Measurements from ENCODE around the gene PDGFC.
"Not testable (repeated sequence)": the region's sequence is repeated elsewhere in the genome, so short reads cannot be mapped to it uniquely, and the experiment has no call there.

PDGFC gene

GRCh38 chr4:156950090-156950489, 21.5 kb downstream of the PDGFC start:
- DNase-seq (ENCODE audit: low read depth) = no peak

- DNase-seq (ENCODE audit: low read depth) = no peak
These were observed 22.2 kb downstream of the PDGFC start for GRCh38 chr4:156949373-156949814.

- no peak for DNase-seq (ENCODE audit: low read depth)
These were observed 22.9 kb downstream of the PDGFC start for GRCh38 chr4:156948738-156949137.

GRCh38 chr4:156948133-156948532, 23.5 kb downstream of the PDGFC start:
- no peak for DNase-seq (ENCODE audit: low read depth)

- no peak for DNase-seq (ENCODE audit: low read depth)
These were observed 24.8 kb downstream of the PDGFC start for GRCh38 chr4:156946516-156947424.

GRCh38 chr4:156945532-156945931, 26.1 kb downstream of the PDGFC start:
- DNase-seq (ENCODE audit: low read depth) = no peak

- no peak for DNase-seq (ENCODE audit: low read depth)
These were observed 28.6 kb downstream of the PDGFC start for GRCh38 chr4:156942991-156943390.

- no peak for DNase-seq (ENCODE audit: low read depth)
These were observed 29.6 kb downstream of the PDGFC start for GRCh38 chr4:156941940-156942548.

- no peak for DNase-seq (ENCODE audit: low read depth)
These were observed 31.8 kb downstream of the PDGFC start for GRCh38 chr4:156939801-156940200.

- no peak for DNase-seq (ENCODE audit: low read depth)
These were observed 32.5 kb downstream of the PDGFC start for GRCh38 chr4:156939139-156939538.

GRCh38 chr4:156934259-156934635, 37.4 kb downstream of the PDGFC start:
- no peak for DNase-seq (ENCODE audit: low read depth)

- DNase-seq (ENCODE audit: low read depth) = no peak
These were observed 37.9 kb downstream of the PDGFC start for GRCh38 chr4:156933633-156934258.

GRCh38 chr4:156932360-156932759, 39.2 kb downstream of the PDGFC start:
- DNase-seq (ENCODE audit: low read depth) = not testable (repeated sequence)

- no peak for DNase-seq (ENCODE audit: low read depth)
These were observed 40.3 kb downstream of the PDGFC start for GRCh38 chr4:156931267-156931666.

GRCh38 chr4:156929386-156930105, 42.1 kb downstream of the PDGFC start:
- no peak for DNase-seq (ENCODE audit: low read depth)

GRCh38 chr4:156924774-156925315, 46.8 kb downstream of the PDGFC start:
- DNase-seq (ENCODE audit: low read depth) = no peak

GRCh38 chr4:156923525-156923924, 48.1 kb downstream of the PDGFC start:
- DNase-seq (ENCODE audit: low read depth) = no peak

GRCh38 chr4:156915221-156915620, 56.4 kb downstream of the PDGFC start:
- DNase-seq (ENCODE audit: low read depth) = no peak

GRCh38 chr4:156913234-156913633, 58.4 kb downstream of the PDGFC start:
- DNase-seq (ENCODE audit: low read depth) = no peak

GRCh38 chr4:156909010-156909409, 62.6 kb downstream of the PDGFC start:
- no peak for DNase-seq (ENCODE audit: low read depth)

- no peak for DNase-seq (ENCODE audit: low read depth)
These were observed 65.3 kb downstream of the PDGFC start for GRCh38 chr4:156906325-156906724.

GRCh38 chr4:156901871-156902270, 69.7 kb downstream of the PDGFC start:
- DNase-seq (ENCODE audit: low read depth) = no peak

All from activated T-helper 9 cell treated with anti-CD3 and anti-CD28 coated beads, Interleukin-2, amount 50 U/mL, for 16 hours (primary cell).